Keratinocyte (primary cell): Measurements from ENCODE around the gene EXOC8. TPM values are rescaled to one million over a fixed set of nuclear protein-coding genes. Genes with fewer than 3 reads are reported as not detected.
A peak's percentile ranks its signal among the peaks of the same experiment; 100 is the strongest.

Source experiments
- DNase-seq: peaks from one replicate; pipeline ENCODE4 v3.0.0-alpha.2; 2011; ENCODE audit warnings: low read depth, missing footprints, low spot score
- FAIRE-seq: peaks from 2 replicates; lab custom pipeline; 2011; peaks lifted over from hg19 to GRCh38; lab: Jason Lieb, UNC
- H2AFZ ChIP-seq: 2 replicates; pipeline ENCODE4 v1.6.0; 2012; ENCODE audit warnings: low read length, control low read depth, inconsistent platforms; ENCODE audit not compliant: control insufficient read depth
- H3K27ac ChIP-seq: 2 replicates; pipeline ENCODE4 v1.5.1; 2011; ENCODE audit warnings: low read length; ENCODE audit not compliant: control insufficient read depth, insufficient read depth
- H3K27me3 ChIP-seq: 3 replicates; pipeline ENCODE4 v1.6.0; 2011; ENCODE audit warnings: low read length; ENCODE audit not compliant: control insufficient read depth, insufficient read depth; ENCODE audit errors: extremely low read depth
- H3K36me3 ChIP-seq, 2 experiments: 2 replicates in 1 of 2; 3 replicates in 1 of 2; pipeline ENCODE4 v1.5.1; 2011; ENCODE audit warnings: low read length in 2 of 2, mild to moderate bottlenecking in 1 of 2; ENCODE audit not compliant: control insufficient read depth in 2 of 2, insufficient read depth in 2 of 2; ENCODE audit errors: extremely low read depth in 1 of 2
- H3K4me1 ChIP-seq: 3 replicates; pipeline ENCODE4 v1.5.1; 2011; ENCODE audit warnings: low read length; ENCODE audit not compliant: control insufficient read depth, insufficient read depth; ENCODE audit errors: extremely low read depth
- H3K4me2 ChIP-seq: 3 replicates; pipeline ENCODE4 v1.6.0; 2011; ENCODE audit warnings: low read depth, low read length; ENCODE audit not compliant: control insufficient read depth, insufficient read depth; ENCODE audit errors: extremely low read depth
- H3K4me3 ChIP-seq, 3 experiments: fragments of 200-600 bp in 1 of 3; sonication (generic) in 1 of 3; 2 replicates in 2 of 3; 3 replicates in 1 of 3; pipeline ENCODE4 v1.5.1; 2011 to 2016; ENCODE audit warnings: low read length in 3 of 3, mild to moderate bottlenecking in 3 of 3, control low read depth in 2 of 3, inconsistent platforms in 1 of 3, low read depth in 1 of 3, mixed read lengths in 1 of 3, mixed run types in 1 of 3, moderate library complexity in 1 of 3; ENCODE audit not compliant: control insufficient read depth in 2 of 3, insufficient read depth in 2 of 3; ENCODE audit errors: extremely low read depth in 1 of 3
- H3K79me2 ChIP-seq: 2 replicates; pipeline ENCODE4 v1.6.0; 2012; ENCODE audit warnings: low read length; ENCODE audit not compliant: control insufficient read depth, insufficient read depth
- H3K9ac ChIP-seq: 3 replicates; pipeline ENCODE4 v1.6.0; 2011; ENCODE audit warnings: low read length; ENCODE audit not compliant: control insufficient read depth, insufficient read depth; ENCODE audit errors: extremely low read depth
- H3K9me1 ChIP-seq: 3 replicates; pipeline ENCODE4 v1.6.0; 2011; ENCODE audit warnings: low read length; ENCODE audit not compliant: control insufficient read depth, insufficient read depth; ENCODE audit errors: extremely low read depth
- H3K9me3 ChIP-seq: 2 replicates; pipeline ENCODE4 v1.5.1; 2012; ENCODE audit warnings: low read depth, low read length; ENCODE audit not compliant: control insufficient read depth
- H4K20me1 ChIP-seq: 3 replicates; pipeline ENCODE4 v1.6.0; 2011; ENCODE audit warnings: low read length; ENCODE audit not compliant: control insufficient read depth, insufficient read depth; ENCODE audit errors: extremely low read depth
- EZH2 ChIP-seq: IDR thresholded peaks from one replicate; pipeline ENCODE4 v1.6.1; 2012; ENCODE audit warnings: inconsistent platforms, mild to moderate bottlenecking, low read length, moderate library complexity
- dilution Hi-C: fragments of 300-500 bp; cut with MboI; formaldehyde crosslinking; loops from one replicate; pipeline ENCODE4 v1.7.0; 2020; ENCODE audit warnings: low sequenced_read_pairs; ENCODE audit not compliant: extremely low pct_ligation_motif_present
- polyA plus RNA-seq, 5 experiments: library from polyadenylated mRNA; depleted of rRNA in 3 of 5; stranded (reverse) in 3 of 5; stranded (forward) in 1 of 5; unstranded in 1 of 5; fragments of >200 nt; gene quantifications; 1 replicate in 1 of 5; 2 replicates in 3 of 5; 3 replicates in 1 of 5; pipeline versions ENCODE4 v1.2.1 to v1.2.3, GENCODE V29; 2011 to 2012; ENCODE audit warnings: missing spikeins in 2 of 5, low read depth in 1 of 5, low replicate concordance in 1 of 5
- TF ChIP-seq, protein P1 (sequence below), 3 experiments: IDR thresholded peaks in 1 of 3; conservative IDR thresholded peaks in 1 of 3; optimal IDR thresholded peaks in 1 of 3; 2 replicates in 2 of 3; 3 replicates in 1 of 3; pipeline versions ENCODE3 to v1.5.1; 2011; ENCODE audit warnings: low read length in 3 of 3, mild to moderate bottlenecking in 3 of 3, moderate library complexity in 2 of 3, control low read depth in 1 of 3, inconsistent platforms in 1 of 3; ENCODE audit not compliant: insufficient read depth in 2 of 3; ENCODE audit errors: extremely low read depth in 1 of 3

EXOC8 gene
- polyA plus RNA-seq, 1 donor (not counting 4 experiments of a cell fraction or from before 2014, with no cell fraction given): 6.9 TPM

DNA sequence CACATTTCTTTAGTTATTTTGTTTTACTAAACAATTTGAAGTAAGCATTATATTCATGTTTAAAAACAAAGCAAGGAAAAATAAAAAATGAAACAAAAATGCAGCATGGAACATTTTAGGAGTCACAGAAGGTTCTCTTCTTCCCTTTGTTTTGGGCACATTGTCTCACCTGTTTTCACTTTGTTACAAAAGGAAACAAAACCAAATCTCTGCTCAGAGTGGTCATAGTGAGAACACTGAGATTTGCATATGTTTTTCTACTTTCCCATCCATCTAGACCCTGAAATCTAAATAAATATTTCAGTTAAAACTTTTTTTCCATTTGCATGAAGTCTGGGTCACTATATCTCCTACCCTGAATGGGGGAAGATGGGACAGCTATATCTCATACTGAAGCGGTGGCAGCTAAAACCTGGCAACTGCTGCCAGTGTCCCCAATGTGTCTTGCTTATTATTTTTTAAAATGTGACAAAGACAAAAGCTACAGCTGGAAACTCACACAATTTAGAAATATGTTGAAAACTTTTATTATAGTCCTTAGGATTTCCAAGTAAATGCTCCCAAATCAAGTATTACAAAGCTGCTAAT is 3.5 kb downstream of the EXOC8 start:
- no peak overlapping the region for H3K27ac ChIP-seq
- H3K9me1 ChIP-seq: no peaks in the 10 kb centered on the region
- no peaks in the 10 kb centered on the region for H3K27me3 ChIP-seq
- dilution Hi-C loops: no loop called here
- H3K4me3 ChIP-seq: peak overlapping the region; percentile 18 to 90 (median 65)
- no peaks in the 10 kb centered on the region for H3K9me3 ChIP-seq
- peaks cover 18% of the 10 kb centered on the region for H4K20me1 ChIP-seq
- no peak for TF ChIP-seq EZH2
- TF ChIP-seq, protein P1, sequence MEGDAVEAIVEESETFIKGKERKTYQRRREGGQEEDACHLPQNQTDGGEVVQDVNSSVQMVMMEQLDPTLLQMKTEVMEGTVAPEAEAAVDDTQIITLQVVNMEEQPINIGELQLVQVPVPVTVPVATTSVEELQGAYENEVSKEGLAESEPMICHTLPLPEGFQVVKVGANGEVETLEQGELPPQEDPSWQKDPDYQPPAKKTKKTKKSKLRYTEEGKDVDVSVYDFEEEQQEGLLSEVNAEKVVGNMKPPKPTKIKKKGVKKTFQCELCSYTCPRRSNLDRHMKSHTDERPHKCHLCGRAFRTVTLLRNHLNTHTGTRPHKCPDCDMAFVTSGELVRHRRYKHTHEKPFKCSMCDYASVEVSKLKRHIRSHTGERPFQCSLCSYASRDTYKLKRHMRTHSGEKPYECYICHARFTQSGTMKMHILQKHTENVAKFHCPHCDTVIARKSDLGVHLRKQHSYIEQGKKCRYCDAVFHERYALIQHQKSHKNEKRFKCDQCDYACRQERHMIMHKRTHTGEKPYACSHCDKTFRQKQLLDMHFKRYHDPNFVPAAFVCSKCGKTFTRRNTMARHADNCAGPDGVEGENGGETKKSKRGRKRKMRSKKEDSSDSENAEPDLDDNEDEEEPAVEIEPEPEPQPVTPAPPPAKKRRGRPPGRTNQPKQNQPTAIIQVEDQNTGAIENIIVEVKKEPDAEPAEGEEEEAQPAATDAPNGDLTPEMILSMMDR (optimal IDR thresholded peaks at IDR 0.05 in 1 of 3, IDR thresholded peaks at IDR 0.05 in 1 of 3, conservative IDR thresholded peaks at IDR 0.05 in 1 of 3; ENCODE audit: extremely low read depth in 1 of 3, insufficient read depth in 2 of 3, low read length in 3 of 3): no peak
- peaks cover 1 to 3% of the 10 kb centered on the region in 2 experiments for H3K36me3 ChIP-seq
- H3K4me2 ChIP-seq: peak overlapping the region; percentile 89
- FAIRE-seq: no peak
- no peak overlapping the region for H2AFZ ChIP-seq
- peaks cover 39% of the 10 kb centered on the region for H3K4me1 ChIP-seq
- H3K9ac ChIP-seq: peak overlapping the region; percentile 18
- H3K79me2 ChIP-seq: peaks cover 71% of the 10 kb centered on the region
- DNase-seq: no peak

DNA sequence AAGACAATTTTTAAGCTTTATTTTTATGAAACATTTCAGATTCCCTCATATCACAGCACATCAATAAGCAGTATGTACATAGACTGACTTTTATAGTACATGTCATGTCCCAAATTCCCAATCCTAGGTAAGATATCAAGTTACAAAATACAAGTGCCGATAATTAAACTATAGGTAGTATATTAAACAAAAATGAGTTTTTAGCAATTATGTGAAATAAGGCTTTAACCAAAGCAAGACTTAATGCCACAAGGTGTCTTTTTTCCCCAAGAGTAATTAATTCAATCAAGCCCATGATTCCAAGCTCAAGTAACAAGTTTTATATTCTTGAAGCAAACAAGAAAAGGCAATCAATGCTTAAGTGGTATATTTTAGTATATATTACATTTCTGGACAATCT is 4.9 kb downstream of the EXOC8 start:
- TF ChIP-seq, protein P1 (optimal IDR thresholded peaks at IDR 0.05 in 1 of 3, IDR thresholded peaks at IDR 0.05 in 1 of 3, conservative IDR thresholded peaks at IDR 0.05 in 1 of 3; ENCODE audit: extremely low read depth in 1 of 3, insufficient read depth in 2 of 3, low read length in 3 of 3): no peak
- no peak for TF ChIP-seq EZH2

More for the DNA sequence above, 4.9 kb downstream of the EXOC8 start:
- Histone ChIP-seq H2AFZ (no peak overlapping the region), H3K27ac (no peak overlapping the region), H3K79me2 (peaks cover 60% of the 10 kb centered on the region), H3K9me3 (no peaks in the 10 kb centered on the region), H3K9me1 (no peaks in the 10 kb centered on the region), H3K36me3 (peaks cover 1 to 3% of the 10 kb centered on the region in 2 experiments), H3K4me2 (peak overlapping the region; percentile 89), H3K4me3 (no peak overlapping the region), H3K9ac (no peak overlapping the region), H3K27me3 (no peaks in the 10 kb centered on the region), H4K20me1 (peaks cover 18% of the 10 kb centered on the region), H3K4me1 (peaks cover 39% of the 10 kb centered on the region)
- FAIRE-seq: no peak
- no peak for DNase-seq
- dilution Hi-C loops: no loop called here
